ENCODE results near the gene CLINT1.

DNA sequence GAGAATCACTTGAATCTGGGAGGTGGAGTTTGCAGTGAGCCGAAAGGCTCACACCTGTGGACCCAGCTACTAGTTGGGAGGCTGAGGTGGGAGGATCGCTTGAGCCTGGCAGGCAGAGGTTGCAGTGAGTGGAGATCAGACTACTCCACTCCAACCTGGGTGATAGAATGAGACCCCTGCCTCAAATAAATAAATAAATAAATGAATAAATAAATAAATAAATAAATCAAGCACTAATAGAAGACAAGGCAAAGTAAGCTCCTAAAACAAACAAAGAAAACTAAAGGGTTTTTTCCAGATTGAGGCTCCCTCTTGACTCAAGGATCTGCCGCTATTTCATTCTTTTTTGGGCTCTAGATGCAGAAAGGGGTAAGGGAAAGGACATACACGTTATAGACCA is 34.7 kb upstream of the CLINT1 start:
- TF ChIP-seq, protein P1, sequence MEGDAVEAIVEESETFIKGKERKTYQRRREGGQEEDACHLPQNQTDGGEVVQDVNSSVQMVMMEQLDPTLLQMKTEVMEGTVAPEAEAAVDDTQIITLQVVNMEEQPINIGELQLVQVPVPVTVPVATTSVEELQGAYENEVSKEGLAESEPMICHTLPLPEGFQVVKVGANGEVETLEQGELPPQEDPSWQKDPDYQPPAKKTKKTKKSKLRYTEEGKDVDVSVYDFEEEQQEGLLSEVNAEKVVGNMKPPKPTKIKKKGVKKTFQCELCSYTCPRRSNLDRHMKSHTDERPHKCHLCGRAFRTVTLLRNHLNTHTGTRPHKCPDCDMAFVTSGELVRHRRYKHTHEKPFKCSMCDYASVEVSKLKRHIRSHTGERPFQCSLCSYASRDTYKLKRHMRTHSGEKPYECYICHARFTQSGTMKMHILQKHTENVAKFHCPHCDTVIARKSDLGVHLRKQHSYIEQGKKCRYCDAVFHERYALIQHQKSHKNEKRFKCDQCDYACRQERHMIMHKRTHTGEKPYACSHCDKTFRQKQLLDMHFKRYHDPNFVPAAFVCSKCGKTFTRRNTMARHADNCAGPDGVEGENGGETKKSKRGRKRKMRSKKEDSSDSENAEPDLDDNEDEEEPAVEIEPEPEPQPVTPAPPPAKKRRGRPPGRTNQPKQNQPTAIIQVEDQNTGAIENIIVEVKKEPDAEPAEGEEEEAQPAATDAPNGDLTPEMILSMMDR (IDR thresholded peaks at IDR 0.05) = no peak
- TF ChIP-seq POLR2A (IDR thresholded peaks at IDR 0.05) = no peak
